ENCODE results near the gene MRAS.

The MRAS gene

DNA sequence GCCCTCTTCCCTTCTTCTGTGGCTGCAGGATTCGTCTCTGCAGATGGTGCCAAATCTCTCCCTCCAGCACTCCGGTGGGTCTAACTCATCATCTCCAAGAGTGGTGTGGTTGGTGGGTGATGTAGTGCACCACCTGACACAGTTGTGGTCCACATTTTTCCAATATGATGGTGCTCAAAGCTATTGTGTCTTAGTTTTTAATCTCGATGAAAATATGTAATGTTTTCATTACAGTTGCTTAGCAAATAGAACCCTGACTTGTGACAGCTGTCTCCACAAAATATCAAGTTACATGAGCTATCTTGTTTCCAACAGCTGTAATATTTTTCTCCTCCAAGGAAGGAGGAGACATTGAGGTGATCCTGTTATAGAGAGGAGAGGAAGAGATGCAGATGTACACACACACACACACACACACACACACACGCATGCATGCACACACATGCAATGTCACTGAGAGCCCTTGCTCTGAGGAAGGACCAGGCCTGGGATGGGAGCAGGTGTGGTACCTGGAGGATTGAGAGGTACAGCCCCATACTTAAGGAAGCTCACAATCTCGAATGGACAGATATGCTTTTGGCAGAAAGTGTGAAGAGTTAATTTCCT lies 70.3 kb downstream of the MRAS start:
- POLR2A ChIA-PET = interaction anchor here (0.9 kb wide), 1 partner anchor 517 kb away, joined by 3 read pairs; no protein-coding TSS in a partner anchor
- CTCF ChIA-PET = interaction anchor here (0.6 to 3.4 kb wide), 10 partner anchors 11 to 1117 kb away, joined by 3 to 26 read pairs (median 7); partner anchors contain the start of gene CEP70

DNA sequence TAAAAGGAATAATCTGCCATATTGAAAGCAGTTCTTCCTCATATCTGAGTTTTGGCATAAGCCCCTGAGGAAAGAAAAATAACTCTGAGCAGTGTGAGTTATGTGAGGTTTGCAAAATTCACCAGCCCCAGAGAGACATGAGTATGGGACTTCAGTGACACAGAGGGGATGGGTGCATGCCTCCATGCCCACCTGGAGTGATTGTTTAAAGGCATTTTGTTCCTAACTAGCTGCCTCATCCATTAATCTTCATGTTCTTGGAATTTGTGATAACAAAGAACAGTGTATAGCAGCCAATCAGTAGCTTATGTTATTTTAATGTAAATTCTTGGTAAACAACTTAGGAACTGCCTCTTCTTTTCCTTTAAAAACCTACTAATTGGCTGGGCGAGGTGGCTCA lies 74.9 kb downstream of the MRAS start:
- Histone ChIP-seq H3K4me3 (ENCODE audit: low read depth, low read length) (no peak overlapping the region), H3K27ac (ENCODE audit: extremely low read depth, low read depth, low read length) (no peak overlapping the region), H3K4me1 (ENCODE audit: control insufficient read depth, insufficient read depth, low read length) (no peaks in the 10 kb centered on the region), H3K9me3 (ENCODE audit: control insufficient read depth, insufficient read depth, low read depth, low read length) (no peaks in the 10 kb centered on the region), H3K36me3 (ENCODE audit: control insufficient read depth in 2 of 2, insufficient read depth in 1 of 2, low read length in 2 of 2) (no peaks in the 10 kb centered on the region)
- ChIA-PET POLR2A (no interaction called here), CTCF (interaction anchor here (0.6 to 1.5 kb wide), 2 partner anchors 8 to 497 kb away, joined by 3 to 4 read pairs; no protein-coding TSS in a partner anchor)
- no peak for TF ChIP-seq ZFHX2 (tag by site-specific recombination; conservative IDR thresholded peaks at IDR 0.05)
- TF ChIP-seq ZNF785 (tag by site-specific recombination; IDR thresholded peaks at IDR 0.05) = no peak
- no peak for TF ChIP-seq ZNF23 (tag by site-specific recombination; IDR thresholded peaks at IDR 0.05; ENCODE audit: borderline replicate concordance)
- no peak for TF ChIP-seq ZBTB1 (tag by site-specific recombination; IDR thresholded peaks at IDR 0.05)
- TF ChIP-seq, protein P1, sequence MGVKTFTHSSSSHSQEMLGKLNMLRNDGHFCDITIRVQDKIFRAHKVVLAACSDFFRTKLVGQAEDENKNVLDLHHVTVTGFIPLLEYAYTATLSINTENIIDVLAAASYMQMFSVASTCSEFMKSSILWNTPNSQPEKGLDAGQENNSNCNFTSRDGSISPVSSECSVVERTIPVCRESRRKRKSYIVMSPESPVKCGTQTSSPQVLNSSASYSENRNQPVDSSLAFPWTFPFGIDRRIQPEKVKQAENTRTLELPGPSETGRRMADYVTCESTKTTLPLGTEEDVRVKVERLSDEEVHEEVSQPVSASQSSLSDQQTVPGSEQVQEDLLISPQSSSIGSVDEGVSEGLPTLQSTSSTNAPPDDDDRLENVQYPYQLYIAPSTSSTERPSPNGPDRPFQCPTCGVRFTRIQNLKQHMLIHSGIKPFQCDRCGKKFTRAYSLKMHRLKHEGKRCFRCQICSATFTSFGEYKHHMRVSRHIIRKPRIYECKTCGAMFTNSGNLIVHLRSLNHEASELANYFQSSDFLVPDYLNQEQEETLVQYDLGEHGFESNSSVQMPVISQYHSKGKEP (tag by site-specific recombination; IDR thresholded peaks at IDR 0.05) = no peak
- TF ChIP-seq ZNF146 (tag by site-specific recombination; IDR thresholded peaks at IDR 0.05) = no peak
- TF ChIP-seq ZNF132 (tag by site-specific recombination; IDR thresholded peaks at IDR 0.05; ENCODE audit: borderline replicate concordance) = no peak
- no peak for TF ChIP-seq ZNF140 (tag by site-specific recombination; IDR thresholded peaks at IDR 0.05)
- TF ChIP-seq ZNF548 (tag by site-specific recombination; IDR thresholded peaks at IDR 0.05) = no peak

More for the DNA sequence above, 70.3 kb downstream of the MRAS start:
- TF ChIP-seq ZNF292 (tag by site-specific recombination; IDR thresholded peaks at IDR 0.05; ENCODE audit: borderline replicate concordance, low read depth) = no peak
- TF ChIP-seq, protein P2, sequence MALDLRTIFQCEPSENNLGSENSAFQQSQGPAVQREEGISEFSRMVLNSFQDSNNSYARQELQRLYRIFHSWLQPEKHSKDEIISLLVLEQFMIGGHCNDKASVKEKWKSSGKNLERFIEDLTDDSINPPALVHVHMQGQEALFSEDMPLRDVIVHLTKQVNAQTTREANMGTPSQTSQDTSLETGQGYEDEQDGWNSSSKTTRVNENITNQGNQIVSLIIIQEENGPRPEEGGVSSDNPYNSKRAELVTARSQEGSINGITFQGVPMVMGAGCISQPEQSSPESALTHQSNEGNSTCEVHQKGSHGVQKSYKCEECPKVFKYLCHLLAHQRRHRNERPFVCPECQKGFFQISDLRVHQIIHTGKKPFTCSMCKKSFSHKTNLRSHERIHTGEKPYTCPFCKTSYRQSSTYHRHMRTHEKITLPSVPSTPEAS (tag by site-specific recombination; IDR thresholded peaks at IDR 0.05) = peak; percentile 66
- H3K27ac ChIP-seq (ENCODE audit: extremely low read depth, low read depth, low read length) = no peak overlapping the region
- H3K36me3 ChIP-seq (ENCODE audit: control insufficient read depth in 2 of 2, insufficient read depth in 1 of 2, low read length in 2 of 2) = no peaks in the 10 kb centered on the region
- H3K4me1 ChIP-seq (ENCODE audit: control insufficient read depth, insufficient read depth, low read length) = no peaks in the 10 kb centered on the region
- H3K9me3 ChIP-seq (ENCODE audit: control insufficient read depth, insufficient read depth, low read depth, low read length) = no peaks in the 10 kb centered on the region
- no peak overlapping the region for H3K4me3 ChIP-seq (ENCODE audit: low read depth, low read length)

DNA sequence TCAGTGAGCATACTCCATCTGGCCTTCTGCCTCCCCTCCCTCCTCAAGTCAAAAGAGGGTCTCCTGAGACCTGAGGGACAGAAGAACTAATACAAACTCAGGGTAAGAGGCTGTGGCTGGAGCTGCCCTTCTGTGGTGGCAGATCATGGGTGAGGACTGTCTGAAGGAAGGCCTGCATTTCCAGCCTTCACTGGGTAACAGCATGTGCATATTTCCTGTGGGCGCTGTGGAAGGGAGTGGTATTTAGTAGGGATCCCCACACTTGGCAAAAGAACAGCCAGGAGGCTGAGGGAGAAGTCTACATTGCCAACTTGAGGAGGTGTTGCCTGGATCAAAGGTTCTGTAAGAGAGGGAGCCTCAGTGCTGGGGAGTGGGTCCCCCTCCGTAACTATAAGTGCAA lies 75.9 kb downstream of the MRAS start:
- Histone ChIP-seq H3K4me3 (ENCODE audit: low read depth, low read length) (no peak overlapping the region), H3K9me3 (ENCODE audit: control insufficient read depth, insufficient read depth, low read depth, low read length) (no peaks in the 10 kb centered on the region), H3K4me1 (ENCODE audit: control insufficient read depth, insufficient read depth, low read length) (no peaks in the 10 kb centered on the region), H3K36me3 (ENCODE audit: control insufficient read depth in 2 of 2, insufficient read depth in 1 of 2, low read length in 2 of 2) (no peaks in the 10 kb centered on the region), H3K27ac (ENCODE audit: extremely low read depth, low read depth, low read length) (no peak overlapping the region)
- ChIA-PET CTCF (interaction anchor here (1.5 kb wide), 1 partner anchor 9 kb away, joined by 4 read pairs; no protein-coding TSS in a partner anchor), POLR2A (no interaction called here)
- TF ChIP-seq, protein P3, sequence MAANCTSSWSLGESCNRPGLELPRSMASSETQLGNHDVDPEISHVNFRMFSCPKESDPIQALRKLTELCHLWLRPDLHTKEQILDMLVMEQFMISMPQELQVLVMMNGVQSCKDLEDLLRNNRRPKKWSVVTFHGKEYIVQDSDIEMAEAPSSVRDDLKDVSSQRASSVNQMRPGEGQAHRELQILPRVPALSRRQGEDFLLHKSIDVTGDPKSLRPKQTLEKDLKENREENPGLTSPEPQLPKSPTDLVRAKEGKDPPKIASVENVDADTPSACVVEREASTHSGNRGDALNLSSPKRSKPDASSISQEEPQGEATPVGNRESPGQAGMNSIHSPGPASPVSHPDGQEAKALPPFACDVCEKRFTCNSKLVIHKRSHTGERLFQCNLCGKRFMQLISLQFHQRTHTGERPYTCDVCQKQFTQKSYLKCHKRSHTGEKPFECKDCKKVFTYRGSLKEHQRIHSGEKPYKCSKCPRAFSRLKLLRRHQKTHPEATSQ (tag by site-specific recombination; IDR thresholded peaks at IDR 0.05) = no peak
- no peak for TF ChIP-seq GLI2 (tag by site-specific recombination; IDR thresholded peaks at IDR 0.05; ENCODE audit: borderline replicate concordance, low read depth)
- no peak for TF ChIP-seq ZNF394 (tag by site-specific recombination; IDR thresholded peaks at IDR 0.05; ENCODE audit: borderline replicate concordance)
- TF ChIP-seq, protein P4, sequence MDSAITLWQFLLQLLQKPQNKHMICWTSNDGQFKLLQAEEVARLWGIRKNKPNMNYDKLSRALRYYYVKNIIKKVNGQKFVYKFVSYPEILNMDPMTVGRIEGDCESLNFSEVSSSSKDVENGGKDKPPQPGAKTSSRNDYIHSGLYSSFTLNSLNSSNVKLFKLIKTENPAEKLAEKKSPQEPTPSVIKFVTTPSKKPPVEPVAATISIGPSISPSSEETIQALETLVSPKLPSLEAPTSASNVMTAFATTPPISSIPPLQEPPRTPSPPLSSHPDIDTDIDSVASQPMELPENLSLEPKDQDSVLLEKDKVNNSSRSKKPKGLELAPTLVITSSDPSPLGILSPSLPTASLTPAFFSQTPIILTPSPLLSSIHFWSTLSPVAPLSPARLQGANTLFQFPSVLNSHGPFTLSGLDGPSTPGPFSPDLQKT (IDR thresholded peaks at IDR 0.05; ENCODE audit: borderline replicate concordance, low read depth, low read length) = no peak
- no peak for TF ChIP-seq ZNF776 (tag by site-specific recombination; IDR thresholded peaks at IDR 0.05; ENCODE audit: borderline replicate concordance)
- TF ChIP-seq ZNF155 (tag by site-specific recombination; IDR thresholded peaks at IDR 0.05) = no peak
- TF ChIP-seq ZNF24 (tag by site-specific recombination; IDR thresholded peaks at IDR 0.05) = no peak
- TF ChIP-seq, protein P5, sequence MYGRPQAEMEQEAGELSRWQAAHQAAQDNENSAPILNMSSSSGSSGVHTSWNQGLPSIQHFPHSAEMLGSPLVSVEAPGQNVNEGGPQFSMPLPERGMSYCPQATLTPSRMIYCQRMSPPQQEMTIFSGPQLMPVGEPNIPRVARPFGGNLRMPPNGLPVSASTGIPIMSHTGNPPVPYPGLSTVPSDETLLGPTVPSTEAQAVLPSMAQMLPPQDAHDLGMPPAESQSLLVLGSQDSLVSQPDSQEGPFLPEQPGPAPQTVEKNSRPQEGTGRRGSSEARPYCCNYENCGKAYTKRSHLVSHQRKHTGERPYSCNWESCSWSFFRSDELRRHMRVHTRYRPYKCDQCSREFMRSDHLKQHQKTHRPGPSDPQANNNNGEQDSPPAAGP (tag by site-specific recombination; IDR thresholded peaks at IDR 0.05) = no peak
- no peak for TF ChIP-seq ZNF214 (tag by site-specific recombination; IDR thresholded peaks at IDR 0.05; ENCODE audit: borderline replicate concordance)
- TF ChIP-seq, protein P6, sequence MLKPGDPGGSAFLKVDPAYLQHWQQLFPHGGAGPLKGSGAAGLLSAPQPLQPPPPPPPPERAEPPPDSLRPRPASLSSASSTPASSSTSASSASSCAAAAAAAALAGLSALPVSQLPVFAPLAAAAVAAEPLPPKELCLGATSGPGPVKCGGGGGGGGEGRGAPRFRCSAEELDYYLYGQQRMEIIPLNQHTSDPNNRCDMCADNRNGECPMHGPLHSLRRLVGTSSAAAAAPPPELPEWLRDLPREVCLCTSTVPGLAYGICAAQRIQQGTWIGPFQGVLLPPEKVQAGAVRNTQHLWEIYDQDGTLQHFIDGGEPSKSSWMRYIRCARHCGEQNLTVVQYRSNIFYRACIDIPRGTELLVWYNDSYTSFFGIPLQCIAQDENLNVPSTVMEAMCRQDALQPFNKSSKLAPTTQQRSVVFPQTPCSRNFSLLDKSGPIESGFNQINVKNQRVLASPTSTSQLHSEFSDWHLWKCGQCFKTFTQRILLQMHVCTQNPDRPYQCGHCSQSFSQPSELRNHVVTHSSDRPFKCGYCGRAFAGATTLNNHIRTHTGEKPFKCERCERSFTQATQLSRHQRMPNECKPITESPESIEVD (tag by site-specific recombination; IDR thresholded peaks at IDR 0.05) = no peak
- TF ChIP-seq ZFP69B (tag by site-specific recombination; IDR thresholded peaks at IDR 0.05) = no peak
- TF ChIP-seq ZNF544 (tag by site-specific recombination; IDR thresholded peaks at IDR 0.05) = no peak

Measured in HEK293 (cell line).